ENCODE results near the gene PLCH1. TPM values are rescaled to one million over a fixed set of nuclear protein-coding genes. Genes with fewer than 3 reads are reported as not detected.

The PLCH1 gene
- total RNA-seq, 1 experiment from 2014 or later: 4.1 TPM

- H3K4me1 ChIP-seq (ENCODE audit: insufficient read depth, low read length): no peaks in the 10 kb centered on the region
- CTCF ChIA-PET: no interaction called here
- ATAC-seq: no peak
- H3K9ac ChIP-seq (ENCODE audit: low read length): no peak overlapping the region
- H3K36me3 ChIP-seq (ENCODE audit: low read depth, low read length): no peaks in the 10 kb centered on the region
- H3K79me2 ChIP-seq (ENCODE audit: low read length): no peaks in the 10 kb centered on the region
- no peaks in the 10 kb centered on the region for H3K9me2 ChIP-seq (replicated peaks; ENCODE audit: low read length)
- no peak overlapping the region for H2AFZ ChIP-seq (ENCODE audit: low read length)
- intact Hi-C loops (cut with micrococcal nuclease): no loop called here
- TF ChIP-seq EZH2 (IDR thresholded peaks at IDR 0.05; ENCODE audit: low read length, unreplicated experiment) (no peak), EZH2phosphoT487 (IDR thresholded peaks at IDR 0.05; ENCODE audit: borderline replicate concordance, low read length) (no peak)
- TF ChIP-seq, protein P1, sequence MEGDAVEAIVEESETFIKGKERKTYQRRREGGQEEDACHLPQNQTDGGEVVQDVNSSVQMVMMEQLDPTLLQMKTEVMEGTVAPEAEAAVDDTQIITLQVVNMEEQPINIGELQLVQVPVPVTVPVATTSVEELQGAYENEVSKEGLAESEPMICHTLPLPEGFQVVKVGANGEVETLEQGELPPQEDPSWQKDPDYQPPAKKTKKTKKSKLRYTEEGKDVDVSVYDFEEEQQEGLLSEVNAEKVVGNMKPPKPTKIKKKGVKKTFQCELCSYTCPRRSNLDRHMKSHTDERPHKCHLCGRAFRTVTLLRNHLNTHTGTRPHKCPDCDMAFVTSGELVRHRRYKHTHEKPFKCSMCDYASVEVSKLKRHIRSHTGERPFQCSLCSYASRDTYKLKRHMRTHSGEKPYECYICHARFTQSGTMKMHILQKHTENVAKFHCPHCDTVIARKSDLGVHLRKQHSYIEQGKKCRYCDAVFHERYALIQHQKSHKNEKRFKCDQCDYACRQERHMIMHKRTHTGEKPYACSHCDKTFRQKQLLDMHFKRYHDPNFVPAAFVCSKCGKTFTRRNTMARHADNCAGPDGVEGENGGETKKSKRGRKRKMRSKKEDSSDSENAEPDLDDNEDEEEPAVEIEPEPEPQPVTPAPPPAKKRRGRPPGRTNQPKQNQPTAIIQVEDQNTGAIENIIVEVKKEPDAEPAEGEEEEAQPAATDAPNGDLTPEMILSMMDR (conservative IDR thresholded peaks at IDR 0.05; ENCODE audit: low read depth, low read length): no peak
- no peaks in the 10 kb centered on the region for H3K9me3 ChIP-seq (ENCODE audit: low read length)
- H3F3A ChIP-seq (ENCODE audit: low read length, unreplicated experiment): no peaks in the 10 kb centered on the region
- H3K27me3 ChIP-seq (ENCODE audit: low read length): no peaks in the 10 kb centered on the region
- no peak for DNase-seq
- BruUV-seq (replicated peaks): no TSS peak
- H3K4me3 ChIP-seq (ENCODE audit: low read length): no peak overlapping the region
- H4K20me1 ChIP-seq (ENCODE audit: low read length): no peaks in the 10 kb centered on the region
- H3K27ac ChIP-seq (ENCODE audit: low read length): no peak overlapping the region
- no peak overlapping the region for H3K4me2 ChIP-seq (ENCODE audit: low read length)
- POLR2A ChIA-PET (ENCODE audit: unreplicated experiment): no interaction called here
Observed at GRCh38 chr3:155326244-155326643, 418.6 kb downstream of the PLCH1 start.

Other genes with a start within 250 kb of the PLCH1 start
- gene C3orf33, start 61.2 kb upstream of the PLCH1 start, total RNA-seq (2014; rRNA removed): 3.5 and 3.6 TPM in 2 replicates
- gene SLC33A1, start 109.4 kb upstream of the PLCH1 start, total RNA-seq (2014; rRNA removed): 32.3 and 32.9 TPM in 2 replicates
- 42.2 and 43.3 TPM in 2 replicates for gene GMPS, start 125.6 kb upstream of the PLCH1 start, total RNA-seq (2014; rRNA removed)